Measurements from ENCODE around the gene PAX5.

PAX5 gene

DNA sequence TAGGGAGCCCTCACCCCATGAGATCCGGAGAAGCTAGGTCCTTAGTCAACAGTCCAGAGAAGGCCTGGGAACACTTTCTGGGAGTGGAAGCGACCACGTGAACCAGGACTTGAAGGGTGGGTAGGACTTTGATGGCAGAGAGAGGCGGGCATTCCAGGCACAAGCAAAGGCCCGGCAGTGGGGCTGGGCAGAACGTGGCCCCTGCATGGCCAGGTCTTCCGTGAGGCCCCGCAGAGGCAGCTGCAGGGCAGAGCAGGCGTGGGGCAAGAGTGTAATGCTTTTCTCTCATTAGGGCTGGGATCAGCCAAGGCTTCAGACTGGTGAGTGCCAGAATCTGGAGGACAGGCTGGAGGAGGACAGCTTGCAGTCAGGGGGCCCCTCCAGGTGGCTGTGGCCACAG is 184.1 kb downstream of the PAX5 start:
- DNase-seq, result no peak

DNA sequence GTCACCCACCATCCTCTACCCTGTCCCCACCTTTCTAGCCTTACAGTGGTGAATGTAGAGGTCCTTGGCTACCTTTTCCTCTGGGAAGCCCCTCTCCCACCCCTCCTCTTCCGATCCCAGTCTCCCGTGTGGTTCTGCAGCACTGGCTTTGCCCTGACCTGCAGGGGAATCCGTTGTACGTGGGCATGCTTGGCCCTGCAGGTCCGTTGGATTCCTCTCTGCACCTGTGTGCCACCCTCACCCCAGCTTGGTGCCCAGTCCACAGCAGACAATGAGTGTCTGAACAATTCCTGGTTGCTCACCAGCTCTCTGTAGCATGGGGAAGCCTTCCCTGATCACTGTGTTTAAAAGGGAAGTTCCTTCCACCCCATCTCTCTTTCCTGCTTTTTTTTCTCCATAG is 185.1 kb downstream of the PAX5 start:
- no peak for DNase-seq

DNA sequence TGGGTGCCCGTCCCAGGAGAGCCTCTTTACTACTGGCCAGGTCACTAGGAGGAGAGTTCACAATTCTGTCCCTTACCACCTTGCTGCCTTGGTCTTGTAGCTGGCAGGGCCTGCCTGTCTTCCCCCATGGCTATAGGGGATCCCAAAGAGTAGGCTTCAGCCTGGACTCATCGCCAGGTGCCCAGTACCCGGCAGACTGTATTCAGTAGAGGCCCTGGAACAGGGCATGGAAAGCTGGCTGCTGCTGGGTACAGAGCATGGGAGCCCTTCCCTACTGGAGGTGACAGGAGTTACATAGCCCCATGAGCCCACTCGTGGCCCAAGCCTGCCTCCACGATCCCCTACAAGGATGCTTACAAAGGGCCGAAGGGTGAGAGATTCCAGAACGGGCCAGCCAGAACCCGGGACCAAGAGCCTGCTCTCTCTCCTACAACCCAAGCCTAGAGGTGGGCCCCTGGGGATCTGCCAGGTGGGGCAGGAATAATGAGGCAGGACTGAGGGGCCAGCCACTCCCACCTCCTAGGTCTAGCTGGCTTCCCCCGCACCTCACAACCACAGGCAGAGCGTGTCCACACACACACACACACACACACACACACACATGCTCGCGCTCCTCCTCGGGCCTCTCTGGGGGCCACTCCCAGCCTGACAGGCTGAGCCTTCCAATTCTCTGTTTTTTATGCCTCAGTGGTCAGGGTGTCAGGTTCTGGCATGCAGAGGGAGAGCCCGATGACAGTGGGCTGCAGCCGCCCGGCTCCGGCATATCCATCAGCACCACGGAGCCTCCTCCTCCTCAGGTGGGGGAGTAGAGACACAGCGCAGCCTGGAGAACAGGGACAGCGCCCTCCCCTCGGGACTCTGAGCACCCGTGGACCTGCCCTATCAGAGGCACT is 186.0 kb downstream of the PAX5 start:
- DNase-seq, result no peak

DNA sequence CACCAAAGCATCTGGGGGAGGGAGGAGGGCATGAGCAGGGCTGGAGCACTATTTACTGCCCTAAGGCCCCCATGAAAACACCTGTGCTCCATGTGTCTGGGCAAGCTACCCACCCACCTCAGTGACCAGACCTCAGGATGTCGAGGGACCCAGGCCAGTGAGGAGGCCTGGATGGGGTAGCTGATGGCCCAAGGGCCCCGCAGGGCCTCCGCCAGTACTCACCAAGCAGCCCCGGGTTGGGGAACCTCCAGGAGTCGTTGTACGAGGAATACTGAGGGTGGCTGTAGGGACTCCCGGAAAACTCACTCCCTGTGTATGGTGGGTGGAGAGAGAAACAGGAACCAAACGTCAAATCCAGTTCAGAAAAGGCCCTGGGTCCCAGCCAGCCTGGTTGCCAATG is 187.4 kb downstream of the PAX5 start:
- no peak for DNase-seq

DNA sequence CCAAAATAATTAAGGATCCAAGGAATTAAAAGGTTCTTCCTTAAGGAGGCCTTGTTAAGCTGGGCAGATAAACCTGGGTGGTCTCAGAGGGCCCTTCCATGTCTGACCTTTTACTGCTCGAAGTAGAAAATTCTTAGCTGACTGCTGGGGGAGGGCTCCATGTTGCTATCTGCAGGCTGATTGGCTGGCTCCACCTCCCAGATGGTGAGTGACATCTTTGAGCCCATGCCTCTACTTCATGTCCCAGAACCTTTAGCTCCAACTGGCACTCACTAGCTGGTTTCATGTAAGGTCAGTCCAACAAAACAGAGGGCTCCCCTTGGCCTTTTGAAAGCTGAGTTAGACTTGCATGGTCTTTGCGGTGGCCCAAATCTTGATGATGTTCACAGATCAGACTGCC is 188.2 kb downstream of the PAX5 start:
- DNase-seq, result no peak

DNA sequence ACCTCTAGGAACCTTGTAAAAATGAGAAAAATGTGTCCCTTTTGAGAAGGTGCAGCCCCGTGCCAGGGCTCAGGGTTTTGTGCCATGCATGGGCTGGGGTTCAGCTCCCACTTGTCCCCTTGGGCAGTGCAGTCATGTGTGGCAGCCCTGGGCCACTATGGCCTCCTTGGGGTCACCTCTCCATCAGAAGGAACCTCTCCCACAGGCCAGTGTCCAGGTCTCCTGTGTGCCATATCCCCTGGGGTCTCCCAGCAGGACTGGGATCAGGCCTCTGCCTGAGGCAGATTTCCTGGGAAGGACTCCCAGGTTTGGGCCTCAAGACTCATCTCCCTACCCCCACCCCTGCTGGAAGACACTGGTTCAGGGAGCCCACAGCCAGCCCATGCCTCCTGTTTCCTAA is 189.1 kb downstream of the PAX5 start:
- DNase-seq, result no peak

DNA sequence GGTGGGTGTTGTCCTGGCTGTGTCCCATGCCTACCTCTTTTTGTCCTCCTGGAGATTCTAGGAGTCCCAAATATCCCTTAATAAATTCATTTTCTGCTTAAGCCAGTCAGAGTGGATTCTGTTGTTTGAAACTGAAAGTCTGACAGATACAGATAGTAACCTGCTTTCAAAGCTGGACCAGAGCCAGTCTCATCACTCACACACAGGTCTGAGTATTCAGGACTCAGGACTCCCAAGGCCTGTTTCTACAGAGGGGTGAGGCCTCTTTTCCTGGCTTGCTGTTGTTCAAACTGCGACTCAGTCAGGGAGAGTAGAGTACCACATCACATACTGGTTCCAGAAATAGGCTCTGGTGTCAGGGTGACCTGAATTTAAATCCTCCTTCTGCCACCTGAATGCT is 190.1 kb downstream of the PAX5 start:
- DNase-seq, result no peak

DNA sequence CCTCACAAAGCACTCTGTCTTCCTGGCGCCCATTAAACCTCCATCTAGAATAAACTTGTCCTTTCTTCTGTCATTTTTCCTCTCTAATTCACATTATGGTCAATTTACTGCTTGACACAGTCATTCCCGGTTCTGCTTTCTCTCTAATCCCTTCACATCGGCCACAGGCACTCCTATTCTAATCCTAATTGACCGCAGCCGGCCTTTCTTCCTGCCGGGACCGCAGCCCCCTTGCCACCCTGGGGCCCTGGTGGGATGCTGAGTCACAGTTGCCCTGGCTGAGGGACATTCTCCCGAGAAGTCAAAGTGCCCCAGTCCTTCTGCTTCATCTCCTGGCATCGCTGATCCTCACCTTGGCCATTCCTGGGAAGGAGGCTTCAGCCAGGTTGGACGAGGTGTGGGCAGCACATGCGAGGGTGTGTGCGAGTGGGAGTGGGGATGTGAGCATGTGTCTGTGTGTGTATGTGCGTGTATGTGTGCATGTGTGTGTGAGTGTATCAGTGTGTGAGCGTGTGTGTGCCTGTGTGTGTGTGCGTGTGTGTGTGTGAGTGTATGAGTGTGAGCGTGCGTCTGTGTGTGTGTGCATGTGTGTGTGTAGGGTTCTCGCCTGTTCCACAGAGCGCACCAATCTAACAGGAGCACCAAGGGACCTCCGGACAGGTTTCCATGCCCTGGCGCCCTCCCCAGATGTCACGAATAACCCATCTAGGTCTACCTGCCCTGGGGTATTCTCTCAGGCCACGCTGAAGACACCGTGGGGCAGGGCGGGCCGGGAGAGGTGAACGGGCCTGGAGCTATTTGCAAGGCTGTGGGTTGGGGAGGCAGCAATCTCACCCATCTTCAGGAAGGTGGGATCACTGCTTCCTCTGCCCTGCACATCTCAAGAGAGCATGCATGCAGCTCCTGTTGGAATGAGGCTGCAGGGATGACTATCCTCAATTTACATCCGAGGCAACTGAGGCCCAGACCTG is 191.2 kb downstream of the PAX5 start:
- no peak for DNase-seq

DNA sequence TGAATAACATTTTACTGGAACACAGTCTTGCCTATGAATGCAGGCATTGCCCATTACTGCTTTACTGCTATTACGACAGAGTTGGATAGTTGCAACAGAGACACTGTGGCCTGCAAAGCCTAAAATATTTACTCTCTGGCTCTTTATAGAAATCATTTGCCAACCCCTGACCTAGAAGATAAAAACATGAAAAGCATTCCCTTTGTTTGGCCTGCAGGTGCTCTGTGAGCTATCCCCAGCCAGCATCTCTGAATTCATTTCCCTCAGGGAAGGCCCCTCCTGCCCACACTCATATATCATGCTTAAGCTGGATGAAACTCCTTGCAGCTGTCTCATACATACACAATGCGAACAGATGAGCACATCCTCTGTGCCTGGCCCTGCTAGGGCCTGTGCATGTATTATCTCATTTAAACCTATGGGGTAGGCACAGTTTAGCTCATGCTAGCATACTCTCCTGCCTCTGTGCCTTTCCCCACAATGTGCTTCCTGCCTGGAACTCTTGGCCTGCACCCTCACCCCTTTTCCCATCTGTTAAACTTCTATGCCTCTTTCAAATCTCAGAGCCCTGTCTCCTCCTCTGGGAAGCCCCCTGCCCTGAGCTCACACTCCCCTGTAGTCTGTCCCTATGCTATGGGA is 193.1 kb downstream of the PAX5 start:
- DNase-seq, result peak; percentile 84

DNA sequence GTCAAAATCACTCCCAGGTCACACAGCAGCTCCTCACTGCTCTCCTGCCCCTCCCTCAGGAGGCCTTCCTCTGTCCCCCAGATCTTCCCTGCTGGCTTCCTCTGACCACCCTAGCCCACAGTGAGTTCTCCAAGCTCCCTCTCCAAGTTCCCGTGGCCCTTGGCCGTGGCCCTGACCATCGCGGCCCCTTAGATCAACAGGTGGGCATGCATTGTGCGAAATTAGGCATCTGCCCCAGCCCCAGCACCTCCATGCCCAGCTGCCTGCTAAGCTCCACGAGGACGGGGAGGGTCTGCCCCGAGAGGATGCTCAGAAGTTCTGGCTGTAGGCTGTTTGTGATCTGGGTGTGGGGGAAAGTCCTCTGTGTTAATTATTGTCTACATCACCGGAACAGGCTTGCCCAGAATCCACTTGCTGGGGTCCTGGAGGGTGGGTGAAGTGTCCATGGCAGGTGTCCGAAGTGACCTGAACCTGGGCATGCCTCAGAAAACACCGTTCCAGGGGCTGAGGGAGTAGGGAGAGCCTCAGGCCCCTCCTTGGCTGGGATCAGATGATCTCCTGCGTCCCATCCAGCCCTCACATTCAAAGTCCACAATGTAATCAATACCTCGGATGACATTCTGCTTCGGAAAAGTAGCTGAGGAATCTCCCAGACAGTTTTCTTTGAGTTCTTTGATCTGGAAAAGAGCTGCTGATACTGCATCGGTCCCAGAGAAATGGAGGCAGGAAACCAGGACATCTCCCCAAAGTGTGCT is 194.8 kb downstream of the PAX5 start:
- DNase-seq, result no peak

DNA sequence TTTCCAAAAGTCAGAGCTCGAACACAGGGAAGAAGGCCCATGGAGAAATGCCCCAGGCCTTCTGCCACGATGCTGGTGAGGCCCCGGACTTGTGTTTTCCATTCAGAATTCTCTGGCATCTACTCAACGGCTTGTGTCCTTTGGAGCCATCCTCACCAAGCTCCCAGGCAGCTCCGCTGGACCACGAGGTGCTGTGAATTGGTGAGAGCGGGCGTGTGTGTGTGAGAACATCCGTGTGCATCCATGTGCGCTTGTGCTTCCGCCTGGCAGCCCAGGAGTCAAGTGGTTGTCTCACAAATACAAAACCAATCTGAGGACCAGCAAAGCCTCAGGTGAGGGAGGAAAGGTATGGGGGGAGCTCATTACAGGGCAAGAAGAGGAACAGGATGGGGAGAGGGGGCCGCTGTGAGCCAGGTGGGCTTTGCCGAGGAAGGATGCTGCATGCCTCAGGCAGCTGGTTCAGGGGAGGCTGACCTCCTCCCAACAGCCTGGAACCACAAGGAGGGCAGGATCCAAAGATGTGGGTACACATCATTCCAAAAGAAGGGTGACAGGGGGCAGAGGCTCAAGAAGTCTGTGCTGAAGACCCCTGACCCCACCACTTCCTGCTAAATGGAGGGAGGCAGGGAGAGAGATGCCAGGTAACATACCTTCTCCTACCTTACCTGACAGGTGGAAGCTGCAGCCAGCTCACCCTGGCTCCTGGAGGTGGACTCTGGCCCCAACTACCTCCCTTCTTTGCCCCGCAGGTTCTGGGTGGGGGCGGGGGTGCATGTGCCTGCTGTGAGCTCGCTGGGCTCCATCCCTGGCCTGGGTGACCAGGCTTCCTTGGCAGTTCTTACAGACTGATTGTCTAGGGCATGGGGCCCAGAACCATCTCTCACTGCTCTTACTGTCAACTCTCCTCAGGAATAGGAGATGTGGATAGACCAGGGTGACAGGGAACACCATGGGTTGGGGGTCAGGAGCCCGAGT is 196.3 kb downstream of the PAX5 start:
- DNase-seq, result no peak

DNA sequence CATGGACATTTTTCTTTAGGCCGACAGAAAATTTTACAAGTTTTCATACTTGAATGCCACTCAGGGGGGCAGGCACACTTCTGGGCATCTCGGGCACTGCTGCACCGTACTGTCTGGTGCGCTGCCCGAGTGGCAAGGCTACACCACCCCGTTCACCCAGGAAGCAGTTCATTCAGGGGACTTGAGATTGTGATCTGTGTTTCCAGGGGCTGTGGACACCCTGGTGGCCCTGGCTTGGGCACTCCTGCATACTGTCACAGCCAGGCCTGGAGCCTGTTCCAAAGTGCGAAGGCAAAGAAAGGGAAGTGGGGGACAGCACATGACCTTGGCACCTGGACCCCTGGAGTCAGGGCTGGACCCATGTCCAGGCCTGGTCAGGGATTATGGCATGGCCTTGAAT is 197.6 kb downstream of the PAX5 start:
- DNase-seq, result no peak

DNA sequence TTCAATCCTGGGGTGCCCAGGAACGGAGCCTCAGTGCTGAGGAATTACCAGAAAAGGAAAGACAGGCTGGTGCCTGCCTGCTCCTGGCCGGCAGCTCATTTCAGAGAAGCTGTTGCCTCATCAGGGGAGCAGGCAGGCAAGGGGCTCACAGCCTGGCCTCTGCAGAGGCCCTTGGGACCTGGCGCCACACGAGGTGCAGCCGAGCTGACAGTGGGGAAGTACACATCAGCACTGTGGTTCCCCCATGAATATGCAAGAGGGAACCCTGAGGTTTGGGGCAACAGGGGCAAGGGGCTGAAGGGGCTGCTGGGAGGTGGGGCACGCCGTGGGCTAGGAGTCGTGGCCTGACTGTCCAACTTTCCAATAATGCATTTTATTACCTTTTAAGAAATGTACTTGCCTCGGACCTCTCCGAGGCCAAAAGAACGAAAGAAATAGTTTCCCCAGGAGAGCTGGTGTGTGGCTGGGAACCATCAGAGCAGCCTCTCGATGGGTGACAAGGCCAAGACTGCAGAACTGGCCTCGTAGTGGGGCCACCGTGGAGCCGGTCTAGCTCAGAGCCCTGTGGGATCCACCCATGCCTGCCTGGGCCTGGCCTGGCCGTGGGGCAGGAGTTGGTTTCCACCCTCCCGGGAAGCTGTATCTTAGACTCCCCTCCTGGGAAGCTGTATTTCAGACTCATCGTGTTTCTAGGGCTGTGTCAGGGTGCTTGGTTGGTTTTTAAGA is 198.6 kb downstream of the PAX5 start:
- DNase-seq, result no peak

DNA sequence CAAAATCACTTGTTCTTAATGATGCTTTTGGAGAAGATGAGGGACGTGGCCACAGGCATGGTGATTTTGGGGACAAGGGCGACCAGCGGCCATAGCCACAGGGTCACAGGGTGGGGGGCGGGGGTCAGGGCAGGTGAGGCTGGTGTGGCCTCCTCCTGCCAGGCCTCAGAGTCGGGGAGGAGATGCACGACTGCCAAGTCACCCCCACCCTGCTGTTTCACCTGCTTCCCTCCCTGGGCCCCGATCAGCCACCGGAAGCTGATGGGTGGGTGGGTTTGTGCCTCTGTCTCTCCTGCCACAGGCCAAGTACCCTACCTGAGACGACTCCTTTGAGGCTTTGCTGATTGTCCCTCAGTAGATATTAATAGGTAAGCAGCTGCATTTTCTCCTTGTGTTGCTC is 199.3 kb downstream of the PAX5 start:
- DNase-seq, result no peak

DNA sequence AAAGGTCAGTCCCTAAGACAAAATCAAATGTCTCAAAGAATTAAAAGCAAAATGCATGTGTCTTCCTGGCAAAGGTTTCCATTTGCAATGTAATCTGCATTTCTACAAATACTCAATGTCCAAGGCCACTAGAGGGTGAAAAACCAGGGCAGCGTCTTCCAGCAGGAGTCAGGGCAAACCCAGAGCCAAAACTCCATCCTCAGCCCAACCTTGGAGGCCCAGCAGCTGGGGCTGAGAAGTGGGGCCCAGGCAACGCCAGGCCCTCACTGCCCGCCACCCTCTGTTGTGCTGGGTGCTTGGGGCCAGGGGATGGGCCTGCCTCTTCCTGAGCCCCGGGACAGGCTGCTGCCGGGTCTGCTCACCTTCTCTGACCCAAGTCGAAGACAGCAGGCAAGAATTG is 200.1 kb downstream of the PAX5 start:
- DNase-seq, result no peak

DNA sequence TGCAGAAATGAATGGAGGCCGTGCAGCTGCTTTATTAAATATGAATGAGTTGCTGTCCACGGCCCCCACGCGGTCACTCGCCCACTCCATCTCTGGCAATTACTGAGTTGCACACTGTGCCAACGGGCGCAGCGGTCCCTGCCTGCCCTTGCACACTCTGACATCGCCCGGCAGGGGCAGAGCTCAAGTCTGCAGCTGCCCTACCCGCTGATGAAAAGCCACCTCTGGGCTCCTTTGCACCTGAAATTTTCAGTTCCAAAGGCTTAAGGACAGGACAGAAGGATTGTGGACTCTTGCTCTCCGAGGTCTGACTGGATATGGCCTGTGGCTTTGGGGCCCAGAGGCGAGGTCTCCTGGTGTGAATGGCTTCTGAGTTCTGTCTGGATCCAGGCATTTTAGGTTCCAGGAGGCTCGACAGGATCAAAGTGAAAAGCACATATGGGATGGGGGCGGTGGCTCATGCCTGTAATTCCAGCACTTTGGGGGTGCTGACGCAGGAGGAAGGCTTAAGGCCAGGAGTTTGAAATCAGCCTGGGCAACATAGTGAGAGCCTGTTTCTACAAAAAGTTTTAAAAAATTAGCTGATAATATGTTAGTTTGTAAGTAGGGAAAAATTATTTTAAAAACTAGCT is 201.8 kb downstream of the PAX5 start:
- DNase-seq, result no peak

DNA sequence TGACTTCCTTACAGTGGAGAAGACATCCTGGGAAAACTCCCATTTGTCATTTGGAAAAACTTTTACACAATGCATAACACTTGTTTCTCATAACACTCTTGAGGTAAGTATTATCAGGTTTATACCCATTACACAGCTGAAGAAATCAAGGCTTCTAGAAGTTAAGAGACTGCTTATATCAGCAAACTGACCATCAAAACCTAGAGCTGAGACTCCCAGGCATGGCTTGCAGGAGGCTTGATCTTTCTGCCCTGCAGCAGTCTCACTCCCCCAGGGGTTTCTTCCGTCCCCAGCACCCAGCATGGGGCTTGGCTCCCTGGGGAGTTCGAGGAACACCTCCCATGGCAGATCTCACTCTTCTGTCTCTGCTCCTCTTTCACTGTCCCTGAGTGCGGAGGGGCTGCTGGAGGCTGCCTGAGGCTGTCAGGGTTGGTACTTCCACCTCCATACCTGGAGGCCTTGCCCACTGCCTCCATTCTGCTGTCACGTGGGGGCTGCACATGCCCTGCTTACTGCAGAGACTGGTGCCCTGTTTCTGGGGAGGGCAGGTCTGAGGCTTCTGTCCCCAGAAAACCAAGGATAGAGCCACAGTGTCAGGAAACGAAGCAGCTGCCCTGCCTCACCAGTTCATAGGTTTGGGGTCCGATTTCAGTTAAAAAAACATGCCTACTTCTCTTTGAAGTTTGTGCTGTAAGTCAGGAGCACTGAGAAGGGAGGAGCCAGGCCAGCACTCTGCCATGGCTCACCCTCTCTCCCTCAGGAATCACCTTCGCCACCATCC is 202.5 kb downstream of the PAX5 start:
- DNase-seq, result no peak

DNA sequence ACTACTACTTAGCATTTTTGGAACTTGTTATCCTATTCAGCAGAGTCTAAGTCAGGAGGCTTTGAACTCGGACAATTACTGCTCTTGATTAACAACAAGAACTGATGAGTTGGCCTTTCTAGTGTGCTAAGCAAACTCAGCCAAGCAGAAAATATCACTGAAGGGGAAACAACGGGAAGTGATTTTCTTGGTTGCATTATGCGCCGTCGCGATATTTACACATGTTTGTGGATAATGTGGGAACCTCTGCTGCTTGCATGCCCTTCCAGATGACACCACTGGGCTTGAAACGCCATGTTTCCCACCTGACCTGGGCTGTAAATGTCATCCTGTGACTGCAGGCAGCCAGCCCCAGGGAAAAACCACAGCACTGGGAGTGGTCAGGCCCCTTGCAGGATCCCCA is 205.5 kb downstream of the PAX5 start:
- DNase-seq, result no peak

DNA sequence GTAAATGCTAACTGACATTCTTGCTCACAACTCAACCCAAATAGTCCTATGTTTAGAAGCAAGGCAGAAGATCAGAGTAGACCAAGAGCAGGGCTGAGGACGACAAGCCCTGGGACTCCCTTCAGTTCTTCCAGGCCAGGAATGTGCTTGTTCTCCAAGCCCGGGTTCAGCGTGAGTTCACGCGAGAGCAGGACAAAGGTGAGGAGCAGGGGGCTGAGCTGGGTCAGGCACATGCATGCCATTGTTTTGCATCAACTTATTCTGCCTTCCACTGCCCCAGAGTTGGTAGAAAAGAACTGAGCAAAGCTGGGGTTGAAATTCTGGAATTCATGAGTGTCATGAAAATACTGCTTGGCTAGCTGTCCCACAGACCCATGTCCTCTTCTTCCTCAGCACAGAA is 206.5 kb downstream of the PAX5 start:
- DNase-seq, result no peak

Data from NCI-H146 (cell line).